GM12878 (cell line): ENCODE results near the gene PLTP. TPM values are rescaled to one million over a fixed set of nuclear protein-coding genes. Genes with fewer than 3 reads are reported as not detected.

ENCODE experiments used
- ATAC-seq: fragments of 200-7000 bp; cut with Tn5 transposase; 3 replicates; pipeline ENCODE4 v1.9.1; 2020; ENCODE audit warnings: mild to moderate bottlenecking, moderate library complexity
- BruUV-seq: library from RNA; stranded (reverse); fragments of 400-500 nt; replicated peaks from 2 replicates; lab custom pipeline; 2021; lab: Mats Ljungman, UMichigan
- CTCF ChIA-PET: fragments of 300-600 bp; sonication (Branson Sonifier 250); formaldehyde crosslinking; extraction: SDS; loops from one replicate; lab custom pipeline; 2021; ENCODE audit warnings: inconsistent platforms; lab: Yijun Ruan, JAX
- POLR2A ChIA-PET: fragments of 350-600 bp; formaldehyde crosslinking; extraction: SDS; loops from one replicate; lab custom pipeline; 2021; ENCODE audit warnings: inconsistent platforms; lab: Charles Lee
- RAD21 ChIA-PET: fragments of 300-600 bp; sonication (Branson Sonifier 250); formaldehyde crosslinking; loops from one replicate; lab custom pipeline; 2023; ENCODE audit warnings: antibody characterized with exemption; ENCODE audit not compliant: unreplicated experiment; lab: Charles Lee
- SMC1A ChIA-PET: fragments of 300-600 bp; sonication (Branson Sonifier 250); formaldehyde crosslinking; loops from one replicate; lab custom pipeline; 2023; ENCODE audit not compliant: unreplicated experiment, uncharacterized antibody; lab: Charles Lee
- DNase-seq: peaks from one replicate; pipeline ENCODE4 v3.0.0-alpha.2; 2011; ENCODE audit warnings: low read depth, low spot score
- FAIRE-seq: peaks from 3 replicates; lab custom pipeline; 2011; peaks lifted over from hg19 to GRCh38; lab: Jason Lieb, UNC
- H2AFZ ChIP-seq: 2 replicates; pipeline ENCODE4 v1.6.0; 2011; ENCODE audit warnings: low read depth, low read length, control low read depth; ENCODE audit not compliant: control insufficient read depth
- H3K27ac ChIP-seq: 2 replicates; pipeline ENCODE4 v1.5.1; 2011; ENCODE audit warnings: control low read depth; ENCODE audit not compliant: control insufficient read depth, insufficient read depth
- H3K27me3 ChIP-seq, 2 experiments: replicated peaks in 1 of 2; 2 replicates each; pipeline versions ENCODE4 v1.6.0 to v1.6.1; 2011; ENCODE audit warnings: low read length in 1 of 2; ENCODE audit not compliant: control insufficient read depth in 2 of 2, insufficient read depth in 2 of 2
- H3K36me3 ChIP-seq, 2 experiments: 2 replicates each; pipeline ENCODE4 v1.5.1; 2011; ENCODE audit warnings: low read length in 1 of 2; ENCODE audit not compliant: control insufficient read depth in 2 of 2, insufficient read depth in 2 of 2
- H3K4me1 ChIP-seq: 2 replicates; pipeline ENCODE4 v1.6.1; 2011; ENCODE audit warnings: mild to moderate bottlenecking, low read length, moderate library complexity, mixed read lengths; ENCODE audit not compliant: control insufficient read depth, insufficient read depth
- H3K4me2 ChIP-seq: 2 replicates; pipeline ENCODE4 v1.6.0; 2011; ENCODE audit warnings: control low read depth; ENCODE audit not compliant: control insufficient read depth, insufficient read depth
- H3K4me3 ChIP-seq: fragments of 200-600 bp; sonication (generic); 2 replicates; pipeline ENCODE4 v1.5.1; 2016
- H3K79me2 ChIP-seq: 2 replicates; pipeline ENCODE4 v1.6.0; 2011; ENCODE audit warnings: low read length; ENCODE audit not compliant: control insufficient read depth, insufficient read depth
- H3K9ac ChIP-seq: 2 replicates; pipeline ENCODE4 v1.8.0; 2011; ENCODE audit warnings: low read length, control low read depth, mixed read lengths; ENCODE audit not compliant: control insufficient read depth, insufficient read depth
- H3K9me3 ChIP-seq: replicated peaks from 3 replicates; pipeline ENCODE4 v1.5.1; 2011; ENCODE audit warnings: mild to moderate bottlenecking, low read length; ENCODE audit not compliant: control insufficient read depth, insufficient read depth
- H4K20me1 ChIP-seq: 2 replicates; pipeline ENCODE4 v1.6.0; 2011; ENCODE audit not compliant: control insufficient read depth, insufficient read depth
- ETV6 ChIP-seq, 2 experiments: fragments of 450-650 bp in 1 of 2; IDR thresholded peaks in 1 of 2; conservative IDR thresholded peaks in 1 of 2; 2 replicates each; pipeline ENCODE4 v1.6.1; 2014; ENCODE audit warnings: antibody characterized with exemption in 1 of 2, borderline replicate concordance in 1 of 2, low read depth in 1 of 2, mild to moderate bottlenecking in 1 of 2, moderate library complexity in 1 of 2
- TCF3 ChIP-seq: IDR thresholded peaks from 2 replicates; pipeline ENCODE4 v1.6.1; 2012; ENCODE audit warnings: low read depth, mild to moderate bottlenecking, low read length, borderline replicate concordance; ENCODE audit not compliant: insufficient read depth
- ZBTB40 ChIP-seq: fragments of 450-650 bp; IDR thresholded peaks from 2 replicates; pipeline ENCODE4 v1.6.1; 2016; ENCODE audit warnings: mild to moderate bottlenecking, moderate library complexity, borderline replicate concordance
- WGBS: methylation state at CpG from one replicate; pipeline ENCODE4 v1.1.6; 2016; ENCODE audit warnings: low lambda C conversion rate; ENCODE audit not compliant: insufficient replicate concordance, insufficient coverage; ENCODE audit errors: missing lambda C conversion rate; 5-methylcytosine and 5-hydroxymethylcytosine counted together
- in situ Hi-C: fragments of 300-500 bp; cut with MboI; formaldehyde crosslinking; loops from 9 replicates; pipeline ENCODE4 v1.14.3; 2018; ENCODE audit warnings: mixed read lengths
- intact Hi-C: fragments of 100-400 bp; cut with micrococcal nuclease; formaldehyde crosslinking; loops from one replicate; pipeline ENCODE4 v1.14.2; 2022; ENCODE audit not compliant: unreplicated experiment
- polyA plus RNA-seq, 11 experiments: library from polyadenylated mRNA; depleted of rRNA in 4 of 11; unstranded in 6 of 11; stranded (reverse) in 5 of 11; fragments of >200 nt; fragmentation: Nextera tagmentation in 4 of 11; fragmentation: Illumina TruSeq in 1 of 11; extraction: Ambion mirVana in 4 of 11; extraction: Trizol in 1 of 11; gene quantifications; 1 replicate in 1 of 11; 2 replicates in 10 of 11; pipeline versions ENCODE4 v1.2.1 to v1.2.3, GENCODE V29; 2011 to 2016; ENCODE audit warnings: inconsistent platforms in 2 of 11, missing spikeins in 2 of 11, low read depth in 1 of 11
- total RNA-seq, 4 experiments: library from RNA; depleted of rRNA in 3 of 4; stranded (reverse); fragments of >200 nt in 3 of 4; fragmentation: Illumina TruSeq in 1 of 4; extraction: Trizol in 1 of 4; gene quantifications; 2 replicates each; pipeline versions ENCODE4 v1.2.1 to v1.2.3, GENCODE V29; 2013 to 2021

PLTP gene
- total and polyA plus RNA-seq, 10 of the 15 experiments (the other 5 are each of a cell fraction or from before 2014, with no cell fraction given): 1.6 to 17.0 (median 7.6) TPM

- FAIRE-seq (no peak), DNase-seq (no peak)
These were observed 50.5 kb downstream of the PLTP start for GRCh38 chr20:45861221-45862075.

More at GRCh38 chr20:45861221-45862075, 50.5 kb downstream of the PLTP start:
- Histone ChIP-seq H4K20me1 (no peaks in the 10 kb centered on the region), H2AFZ (no peak overlapping the region), H3K4me3 (no peak overlapping the region), H3K9ac (no peak overlapping the region), H3K9me3 (no peaks in the 10 kb centered on the region), H3K27me3 (no peaks in the 10 kb centered on the region), H3K36me3 (no peaks in the 10 kb centered on the region), H3K4me1 (0 out of 2 replicates have a peak, but pooled peaks cover 2% of the 10 kb centered on the region), H3K27ac (no peak overlapping the region), H3K4me2 (no peak overlapping the region), H3K79me2 (peaks cover 8% of the 10 kb centered on the region)
- in situ Hi-C loops: no loop called here
- ChIA-PET SMC1A (no interaction called here), CTCF (interaction anchor here (1.4 kb wide), 1 partner anchor 108 kb away, joined by 3 read pairs; no protein-coding TSS in a partner anchor), POLR2A (interaction anchor here (0.6 to 1.5 kb wide), 6 partner anchors 19 to 74 kb away, joined by 3 to 6 read pairs (median 4); partner anchors contain the start of genes PCIF1 and ZSWIM1), RAD21 (no interaction called here)
- TF ChIP-seq ZBTB40: no peak
- TF ChIP-seq ETV6 (conservative IDR thresholded peaks at IDR 0.05 in 1 of 2, IDR thresholded peaks at IDR 0.05 in 1 of 2; ENCODE audit: borderline replicate concordance in 1 of 2, low read depth in 1 of 2): no peak
- TF ChIP-seq TCF3: no peak
- 99% methylated on average over 7 of the region's 7 CpGs for WGBS
- intact Hi-C loops: no loop called here
- no peak for ATAC-seq
- BruUV-seq: no TSS peak
